Ovary (tissue), 3 donors: ENCODE measurements around the gene IL17REL.

Experiments
- EP300 ChIP-seq: sonication (generic); formaldehyde crosslinking; IDR thresholded peaks from one replicate; pipeline ENCODE4 v1.6.1; 2017; ENCODE audit warnings: antibody characterized with exemption
- POLR2A ChIP-seq: fragments of 450-650 bp; IDR thresholded peaks from one replicate; pipeline ENCODE4 v1.6.1; 2017; ENCODE audit warnings: antibody characterized with exemption, mild to moderate bottlenecking, moderate library complexity
- TF ChIP-seq, protein P1 (sequence below), 3 donors: fragments of 450-650 bp in 2 of 3; fragments of 200-600 bp in 1 of 3; IDR thresholded peaks; one replicate each; pipeline versions ENCODE4 v1.5.1 to v1.8.0; 2016 to 2022; ENCODE audit warnings: antibody characterized with exemption in 3 of 3, mild to moderate bottlenecking in 1 of 3
- donor health status: DM: no; HTN: no; CAD: no.

DNA sequence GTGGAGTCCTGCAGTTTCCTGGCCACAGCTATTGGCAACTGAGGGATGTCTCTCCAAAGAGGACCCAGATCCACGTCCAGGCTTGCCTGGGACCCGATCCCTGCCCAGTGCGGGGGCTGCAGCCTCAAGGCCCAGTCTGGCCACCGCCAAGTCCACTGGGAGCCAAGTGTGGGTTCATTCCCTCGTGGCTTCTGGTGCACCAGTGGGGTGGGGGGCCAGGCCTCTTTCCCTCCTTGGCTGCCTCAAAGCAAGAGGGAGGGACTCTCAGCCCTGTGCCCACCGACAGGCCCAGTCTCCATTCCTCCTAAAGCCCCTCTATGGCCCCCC lies 65.3 kb downstream of the IL17REL start:
- TF ChIP-seq, protein P1, sequence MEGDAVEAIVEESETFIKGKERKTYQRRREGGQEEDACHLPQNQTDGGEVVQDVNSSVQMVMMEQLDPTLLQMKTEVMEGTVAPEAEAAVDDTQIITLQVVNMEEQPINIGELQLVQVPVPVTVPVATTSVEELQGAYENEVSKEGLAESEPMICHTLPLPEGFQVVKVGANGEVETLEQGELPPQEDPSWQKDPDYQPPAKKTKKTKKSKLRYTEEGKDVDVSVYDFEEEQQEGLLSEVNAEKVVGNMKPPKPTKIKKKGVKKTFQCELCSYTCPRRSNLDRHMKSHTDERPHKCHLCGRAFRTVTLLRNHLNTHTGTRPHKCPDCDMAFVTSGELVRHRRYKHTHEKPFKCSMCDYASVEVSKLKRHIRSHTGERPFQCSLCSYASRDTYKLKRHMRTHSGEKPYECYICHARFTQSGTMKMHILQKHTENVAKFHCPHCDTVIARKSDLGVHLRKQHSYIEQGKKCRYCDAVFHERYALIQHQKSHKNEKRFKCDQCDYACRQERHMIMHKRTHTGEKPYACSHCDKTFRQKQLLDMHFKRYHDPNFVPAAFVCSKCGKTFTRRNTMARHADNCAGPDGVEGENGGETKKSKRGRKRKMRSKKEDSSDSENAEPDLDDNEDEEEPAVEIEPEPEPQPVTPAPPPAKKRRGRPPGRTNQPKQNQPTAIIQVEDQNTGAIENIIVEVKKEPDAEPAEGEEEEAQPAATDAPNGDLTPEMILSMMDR (IDR thresholded peaks at IDR 0.05) = no peak
- TF ChIP-seq EP300 (no peak), POLR2A (no peak)
